GM12801 (cell line): ENCODE results near the gene CAPS2.

ENCODE experiments used
- TF ChIP-seq, protein P1 (sequence below): IDR thresholded peaks from one replicate; pipeline ENCODE4 v1.5.1; 2011; ENCODE audit warnings: control low read depth; ENCODE audit not compliant: insufficient read length; ENCODE audit errors: extremely low read depth

The CAPS2 gene

DNA sequence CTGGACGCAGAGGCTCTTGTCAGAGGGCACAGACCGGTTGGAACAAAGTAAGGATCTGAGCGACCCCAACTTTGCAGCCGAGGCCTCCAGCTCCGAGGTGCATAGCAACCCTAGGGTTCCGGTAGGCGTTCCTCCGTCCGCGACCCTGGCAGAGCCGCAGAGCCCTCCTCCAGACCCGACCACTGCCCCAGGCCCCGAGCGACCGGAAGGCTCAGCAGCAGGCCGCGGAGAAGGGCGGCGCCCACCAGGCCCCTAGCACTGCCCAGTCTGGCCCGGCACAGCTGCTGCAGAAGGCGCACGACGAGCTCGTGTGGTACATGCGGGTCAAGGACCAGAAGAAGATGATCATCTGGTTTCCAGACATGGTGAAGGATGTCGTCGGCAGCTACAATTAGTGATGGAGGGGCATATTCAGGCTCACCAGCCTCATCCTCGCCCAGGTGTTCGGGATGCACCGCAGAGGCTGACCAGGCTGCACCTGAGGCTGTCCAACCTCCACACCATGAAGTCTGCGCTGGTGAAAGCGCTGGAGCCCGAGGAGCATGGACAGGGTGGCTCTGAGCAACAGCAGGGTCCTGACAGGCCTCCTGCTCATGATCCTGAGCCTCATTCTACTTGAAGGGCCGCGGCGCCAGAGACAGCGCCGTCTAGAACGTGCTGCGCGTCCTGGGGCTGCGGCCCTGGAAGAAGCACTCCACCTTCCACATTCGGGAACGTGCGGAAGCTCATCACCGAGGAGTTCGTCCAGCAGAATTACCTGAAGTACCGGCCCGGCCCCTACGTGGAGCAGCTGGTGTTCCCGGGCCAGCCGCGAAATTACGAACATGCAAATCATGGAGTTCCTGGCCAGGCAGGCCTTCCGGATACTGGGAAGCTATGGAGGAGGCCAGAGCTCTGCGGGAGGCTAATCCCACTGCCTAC lies 24.5 kb downstream of the CAPS2 start:
- TF ChIP-seq, protein P1, sequence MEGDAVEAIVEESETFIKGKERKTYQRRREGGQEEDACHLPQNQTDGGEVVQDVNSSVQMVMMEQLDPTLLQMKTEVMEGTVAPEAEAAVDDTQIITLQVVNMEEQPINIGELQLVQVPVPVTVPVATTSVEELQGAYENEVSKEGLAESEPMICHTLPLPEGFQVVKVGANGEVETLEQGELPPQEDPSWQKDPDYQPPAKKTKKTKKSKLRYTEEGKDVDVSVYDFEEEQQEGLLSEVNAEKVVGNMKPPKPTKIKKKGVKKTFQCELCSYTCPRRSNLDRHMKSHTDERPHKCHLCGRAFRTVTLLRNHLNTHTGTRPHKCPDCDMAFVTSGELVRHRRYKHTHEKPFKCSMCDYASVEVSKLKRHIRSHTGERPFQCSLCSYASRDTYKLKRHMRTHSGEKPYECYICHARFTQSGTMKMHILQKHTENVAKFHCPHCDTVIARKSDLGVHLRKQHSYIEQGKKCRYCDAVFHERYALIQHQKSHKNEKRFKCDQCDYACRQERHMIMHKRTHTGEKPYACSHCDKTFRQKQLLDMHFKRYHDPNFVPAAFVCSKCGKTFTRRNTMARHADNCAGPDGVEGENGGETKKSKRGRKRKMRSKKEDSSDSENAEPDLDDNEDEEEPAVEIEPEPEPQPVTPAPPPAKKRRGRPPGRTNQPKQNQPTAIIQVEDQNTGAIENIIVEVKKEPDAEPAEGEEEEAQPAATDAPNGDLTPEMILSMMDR: no peak

DNA sequence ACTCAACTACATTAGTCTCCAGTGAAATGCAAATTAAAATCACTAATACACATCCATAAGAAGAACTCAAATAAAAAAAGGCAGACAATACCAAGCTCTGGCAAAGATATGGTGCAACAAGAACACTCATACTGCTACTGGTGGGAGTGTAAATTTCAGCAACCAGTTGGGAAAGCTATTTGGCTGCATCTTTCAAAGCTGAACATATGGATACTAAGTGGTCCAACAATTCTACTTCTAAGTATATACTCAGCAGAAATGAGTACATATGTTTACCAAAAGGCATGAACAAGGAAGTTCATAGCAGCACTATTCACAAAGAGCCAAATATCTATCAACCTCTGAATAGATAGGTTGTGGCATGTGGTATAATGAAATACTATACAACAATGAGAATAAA lies 27.3 kb downstream of the CAPS2 start:
- TF ChIP-seq, protein P1: no peak

DNA sequence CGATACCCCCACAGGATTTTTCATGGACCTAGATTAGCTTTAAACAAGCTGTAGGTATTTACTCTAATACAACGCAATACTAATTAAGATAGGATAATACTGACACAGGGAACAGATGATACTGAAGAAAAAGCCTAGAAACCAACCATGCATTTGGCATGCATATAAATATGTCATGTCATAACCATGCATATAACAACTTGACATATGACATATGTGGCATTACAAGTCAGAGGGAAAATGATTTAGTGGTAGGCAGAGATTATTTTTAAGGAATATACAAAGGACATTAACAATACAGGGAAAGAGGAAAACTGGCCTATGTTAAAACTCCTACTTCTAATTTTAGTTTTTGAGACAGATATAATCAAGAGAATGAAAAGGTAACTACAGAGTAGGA lies 27.9 kb downstream of the CAPS2 start:
- TF ChIP-seq, protein P1: no peak

DNA sequence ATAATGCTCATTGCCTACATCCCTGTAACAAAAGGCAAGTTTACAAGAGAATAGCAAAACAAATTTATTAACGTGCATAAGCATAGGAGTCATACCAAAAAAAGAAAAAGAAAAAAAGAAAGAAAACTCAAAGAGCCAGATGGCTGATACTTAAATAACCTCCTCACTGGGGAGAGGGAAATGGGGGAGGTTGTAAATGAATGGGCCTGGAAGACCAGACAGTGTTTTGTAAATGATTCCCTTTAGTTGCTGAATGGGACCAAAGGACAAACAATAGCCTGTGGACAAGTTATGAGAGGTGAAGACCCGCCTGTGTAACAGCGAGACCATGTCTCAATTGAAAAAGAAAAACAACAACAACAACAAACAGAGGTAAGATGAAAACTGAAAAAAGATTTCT lies 35.3 kb downstream of the CAPS2 start:
- TF ChIP-seq, protein P1: no peak

DNA sequence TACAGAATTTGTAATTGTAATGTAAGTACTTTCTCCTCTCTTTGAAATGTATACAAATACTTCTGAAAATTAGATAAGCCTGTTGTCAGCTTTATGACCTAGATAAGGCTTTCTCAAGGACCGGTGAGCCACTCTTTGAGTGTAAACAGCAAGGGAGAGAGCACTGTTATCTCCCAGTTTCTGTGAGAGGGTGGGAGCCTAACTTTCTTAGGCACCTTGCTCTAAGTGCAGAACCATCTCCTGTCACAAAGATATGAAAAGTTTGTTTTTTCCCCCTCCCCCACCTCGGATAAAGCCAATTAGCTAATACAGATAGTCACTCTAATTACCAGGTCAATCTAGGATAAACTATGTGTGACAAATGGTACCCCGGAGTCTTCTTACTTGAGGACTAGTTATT lies 35.8 kb downstream of the CAPS2 start:
- TF ChIP-seq, protein P1: no peak

DNA sequence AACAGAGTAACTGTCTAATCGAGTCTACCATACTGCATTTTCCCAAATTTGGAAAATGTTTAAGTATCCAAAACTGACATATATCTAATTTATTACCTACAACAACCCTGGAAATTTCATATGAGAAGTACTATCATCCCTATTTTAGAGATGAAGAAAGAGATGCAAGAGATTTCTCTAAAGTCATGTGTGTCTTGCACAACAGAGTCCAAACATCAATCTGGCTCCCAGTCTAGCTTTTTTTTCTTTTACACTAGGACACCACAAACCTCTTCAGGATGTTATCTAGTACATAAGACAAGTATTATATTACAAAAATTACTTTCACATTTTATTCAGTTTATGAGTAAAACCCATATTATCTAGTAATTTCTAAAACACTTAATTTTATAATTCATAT lies 39.1 kb downstream of the CAPS2 start:
- TF ChIP-seq, protein P1: no peak

DNA sequence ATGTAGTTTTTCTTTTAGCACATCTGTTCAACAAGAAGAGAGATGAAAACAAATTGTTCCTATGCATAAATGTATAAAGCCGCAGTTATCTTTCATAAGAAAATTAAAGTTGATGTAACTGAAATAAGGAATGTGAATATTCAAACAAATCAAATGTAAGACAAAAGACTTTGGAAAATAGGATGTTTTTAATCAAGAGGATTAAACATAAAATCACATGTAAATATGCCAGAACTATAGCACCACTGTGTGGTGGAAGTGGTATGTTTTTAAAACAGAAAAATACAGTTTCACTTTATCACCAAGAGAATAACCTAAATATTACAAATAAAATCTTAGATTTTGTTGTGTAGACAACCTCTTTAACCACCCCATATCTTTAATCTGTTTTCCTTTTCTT lies 40.4 kb downstream of the CAPS2 start:
- TF ChIP-seq, protein P1: no peak
